WERI-Rb-1 (cell line): Measurements from ENCODE around the gene PBX4.

Experiments
- DNase-seq: peaks from one replicate; pipeline ENCODE4 v3.0.0-alpha.2; 2020
- H3K27ac ChIP-seq: fragments of 250-450 bp; sonication (Bioruptor Pico); 2 replicates; pipeline ENCODE4 v1.5.1; 2020; ENCODE audit warnings: mild to moderate bottlenecking, moderate library complexity
- H3K27me3 ChIP-seq: fragments of 250-450 bp; sonication (Bioruptor Pico); 2 replicates; pipeline ENCODE4 v1.5.1; 2021; ENCODE audit warnings: mild to moderate bottlenecking, low read depth, moderate library complexity; ENCODE audit not compliant: insufficient read depth, severe bottlenecking
- H3K36me3 ChIP-seq: fragments of 250-450 bp; sonication (Bioruptor Pico); 2 replicates; pipeline ENCODE4 v1.5.1; 2020; ENCODE audit warnings: mild to moderate bottlenecking, moderate library complexity
- H3K4me3 ChIP-seq: 2 replicates; pipeline ENCODE4 v1.5.1; 2011; ENCODE audit warnings: low read depth, mild to moderate bottlenecking, control low read depth, low read length
- H3K9me3 ChIP-seq: fragments of 250-450 bp; sonication (Bioruptor Pico); 2 replicates; pipeline ENCODE4 v1.5.1; 2021; ENCODE audit warnings: mild to moderate bottlenecking, moderate library complexity; ENCODE audit not compliant: severe bottlenecking
- CTCF ChIP-seq: IDR thresholded peaks from 2 replicates; pipeline ENCODE4 v1.5.1; 2011; ENCODE audit warnings: low read depth, mild to moderate bottlenecking, control low read depth, inconsistent platforms, low read length

The PBX4 gene

GRCh38 chr19:19529783-19530422, 88.6 kb downstream of the PBX4 start:
- no peak for DNase-seq
- H3K36me3 ChIP-seq: peaks cover 18% of the 10 kb centered on the region
- H3K27ac ChIP-seq: no peak overlapping the region

GRCh38 chr19:19528721-19529490, 89.6 kb downstream of the PBX4 start, which contains the start of gene YJEFN3:
YJEFN3 (plus strand) TSS chr19:19528911; CDS start chr19:19528933, 22 bp downstream.
- H3K4me3 ChIP-seq: peak within 1 kb of the TSS; percentile 20
- no peaks in the 10 kb centered on the region for H3K27me3 ChIP-seq
- no peak within 1 kb of the TSS for H3K27ac ChIP-seq
- DNase-seq: peak; percentile 66
- no peaks in the 10 kb centered on the region for H3K9me3 ChIP-seq
- TF ChIP-seq CTCF: no peak
- H3K36me3 ChIP-seq: peaks cover 23% of the 10 kb centered on the region

More at GRCh38 chr19:19529783-19530422, 88.6 kb downstream of the PBX4 start:
- Histone ChIP-seq H3K4me3 (no peak overlapping the region), H3K9me3 (no peaks in the 10 kb centered on the region), H3K27me3 (no peaks in the 10 kb centered on the region)
- TF ChIP-seq CTCF: no peak

GRCh38 chr19:19527674-19528625, 90.5 kb downstream of the PBX4 start:
- Histone ChIP-seq H3K4me3 (no peak overlapping the region), H3K36me3 (peaks cover 23% of the 10 kb centered on the region), H3K27ac (no peak overlapping the region), H3K27me3 (no peaks in the 10 kb centered on the region), H3K9me3 (no peaks in the 10 kb centered on the region)
- TF ChIP-seq CTCF: no peak
- DNase-seq: no peak

- no peaks in the 10 kb centered on the region for H3K27me3 ChIP-seq
- H3K36me3 ChIP-seq: peaks cover 23% of the 10 kb centered on the region
- TF ChIP-seq CTCF: no peak
- no peak overlapping the region for H3K4me3 ChIP-seq
- no peak overlapping the region for H3K27ac ChIP-seq
- DNase-seq: no peak
- no peaks in the 10 kb centered on the region for H3K9me3 ChIP-seq
These were observed 91.2 kb downstream of the PBX4 start for GRCh38 chr19:19527371-19527656.

- Histone ChIP-seq H3K27ac (no peak overlapping the region), H3K9me3 (no peaks in the 10 kb centered on the region), H3K4me3 (no peak overlapping the region), H3K36me3 (peaks cover 23% of the 10 kb centered on the region), H3K27me3 (no peaks in the 10 kb centered on the region)
- no peak for TF ChIP-seq CTCF
- no peak for DNase-seq
These were observed 91.7 kb downstream of the PBX4 start for GRCh38 chr19:19526581-19527370.
